H9 (cell line): ENCODE measurements around the gene DIAPH2. TPM values are rescaled to one million over a fixed set of nuclear protein-coding genes. Genes with fewer than 3 reads are reported as not detected.

Source experiments
- DNase-seq: peaks from one replicate; pipeline ENCODE4 v3.0.0-alpha.2; 2017
- H2AFZ ChIP-seq: one replicate; pipeline ENCODE4 v1.6.1; 2013; ENCODE audit warnings: mild to moderate bottlenecking, low read length, control low read depth, moderate library complexity
- H2AK5ac ChIP-seq: 2 replicates; pipeline ENCODE4 v1.6.1; 2013; ENCODE audit warnings: low read length, control low read depth, mixed read lengths; ENCODE audit not compliant: insufficient read length
- H2BK120ac ChIP-seq: one replicate; pipeline ENCODE4 v1.6.1; 2013; ENCODE audit warnings: low read depth, mild to moderate bottlenecking, low read length, control low read depth, inconsistent platforms; ENCODE audit not compliant: poor library complexity, severe bottlenecking
- H2BK12ac ChIP-seq: 2 replicates; pipeline ENCODE4 v1.6.1; 2013; ENCODE audit warnings: low read length, control low read depth, mixed read lengths, low read depth; ENCODE audit not compliant: insufficient read length
- H2BK15ac ChIP-seq: 2 replicates; pipeline ENCODE4 v1.6.1; 2013; ENCODE audit warnings: low read depth, low read length, control low read depth
- H2BK20ac ChIP-seq: one replicate; pipeline ENCODE4 v1.6.1; 2013; ENCODE audit warnings: low read depth, mild to moderate bottlenecking, low read length, control low read depth, inconsistent platforms; ENCODE audit not compliant: poor library complexity, severe bottlenecking
- H2BK5ac ChIP-seq: 2 replicates; pipeline ENCODE4 v1.6.1; 2013; ENCODE audit warnings: low read length, control low read depth, mixed read lengths; ENCODE audit not compliant: insufficient read length
- H3K14ac ChIP-seq: 2 replicates; pipeline ENCODE4 v1.6.1; 2013; ENCODE audit warnings: low read length, control low read depth; ENCODE audit not compliant: insufficient read depth
- H3K18ac ChIP-seq: 2 replicates; pipeline ENCODE4 v1.6.1; 2013; ENCODE audit warnings: low read depth, mild to moderate bottlenecking, mixed read lengths, low read length, control low read depth; ENCODE audit not compliant: insufficient read length
- H3K23ac ChIP-seq: 2 replicates; pipeline ENCODE4 v1.6.1; 2013; ENCODE audit warnings: low read length, control low read depth, mixed read lengths, low read depth; ENCODE audit not compliant: insufficient read length
- H3K23me2 ChIP-seq: 2 replicates; pipeline ENCODE4 v1.6.1; 2013; ENCODE audit warnings: low read depth, mild to moderate bottlenecking, mixed read lengths, low read length, control low read depth; ENCODE audit not compliant: insufficient read length, poor library complexity, severe bottlenecking
- H3K27ac ChIP-seq: 2 replicates; pipeline ENCODE4 v1.5.1; 2013; ENCODE audit warnings: low read length, control low read depth, mixed read lengths, low read depth; ENCODE audit not compliant: insufficient read length
- H3K27me3 ChIP-seq: 2 replicates; pipeline ENCODE4 v1.6.1; 2013; ENCODE audit warnings: low read length, control low read depth, inconsistent platforms; ENCODE audit not compliant: insufficient read depth
- H3K4ac ChIP-seq: 2 replicates; pipeline ENCODE4 v1.6.1; 2013; ENCODE audit warnings: low read depth, mild to moderate bottlenecking, control low read depth, inconsistent platforms, low read length, moderate library complexity
- H3K4me1 ChIP-seq: 2 replicates; pipeline ENCODE4 v1.6.1; 2013; ENCODE audit warnings: low read length, control low read depth, inconsistent platforms; ENCODE audit not compliant: insufficient read depth
- H3K4me2 ChIP-seq: 2 replicates; pipeline ENCODE4 v1.6.1; 2013; ENCODE audit warnings: low read length, control low read depth, mixed read lengths; ENCODE audit not compliant: insufficient read length, insufficient read depth
- H3K56ac ChIP-seq: 2 replicates; pipeline ENCODE4 v1.6.1; 2013; ENCODE audit warnings: low read depth, mild to moderate bottlenecking, mixed read lengths, low read length, control low read depth; ENCODE audit not compliant: insufficient read length
- H3K79me1 ChIP-seq: 2 replicates; pipeline ENCODE4 v1.6.1; 2013; ENCODE audit warnings: low read depth, mild to moderate bottlenecking, moderate library complexity, low read length, control low read depth, inconsistent platforms; ENCODE audit not compliant: insufficient read depth, poor library complexity, severe bottlenecking
- H3K79me2 ChIP-seq: 2 replicates; pipeline ENCODE4 v1.6.1; 2013; ENCODE audit warnings: low read length, control low read depth, inconsistent platforms; ENCODE audit not compliant: insufficient read depth
- H3K9ac ChIP-seq: 2 replicates; pipeline ENCODE4 v1.6.1; 2013; ENCODE audit warnings: low read length, control low read depth, mixed read lengths; ENCODE audit not compliant: insufficient read length; ENCODE audit errors: extremely low read depth
- H3K9me3 ChIP-seq: one replicate; pipeline ENCODE4 v1.6.1; 2013; ENCODE audit warnings: low read depth, low read length, inconsistent platforms; ENCODE audit not compliant: control insufficient read depth
- H3T11ph ChIP-seq: one replicate; pipeline ENCODE4 v1.6.1; 2013; ENCODE audit warnings: mild to moderate bottlenecking, low read length, control low read depth, inconsistent platforms
- H4K20me1 ChIP-seq: one replicate; pipeline ENCODE4 v1.6.1; 2013; ENCODE audit not compliant: control insufficient read depth, insufficient read length, insufficient read depth
- H4K5ac ChIP-seq: 2 replicates; pipeline ENCODE4 v1.6.1; 2013; ENCODE audit warnings: low read depth, mild to moderate bottlenecking, mixed read lengths, low read length, control low read depth; ENCODE audit not compliant: insufficient read length
- H4K8ac ChIP-seq: replicated peaks from 2 replicates; pipeline ENCODE4 v1.6.1; 2013; ENCODE audit warnings: low read length, control low read depth, mixed read lengths, low read depth; ENCODE audit not compliant: insufficient read length
- H4K91ac ChIP-seq: 2 replicates; pipeline ENCODE4 v1.6.1; 2013; ENCODE audit warnings: low read depth, mild to moderate bottlenecking, moderate library complexity, mixed read lengths, low read length, control low read depth; ENCODE audit not compliant: insufficient read length
- H3K27ac Mint-ChIP-seq, 3 experiments: 2 replicates in 2 of 3; 3 replicates in 1 of 3; pipeline ENCODE4 v1.8.0; 2020 to 2021; ENCODE audit warnings: mixed read lengths in 3 of 3, mild to moderate bottlenecking in 1 of 3, moderate library complexity in 1 of 3
- H3K27me3 Mint-ChIP-seq: 2 replicates; pipeline ENCODE4 v1.8.0; 2021; ENCODE audit warnings: low read depth, mild to moderate bottlenecking, moderate library complexity, mixed read lengths
- H3K36me3 Mint-ChIP-seq, 3 experiments: 2 replicates in 2 of 3; 3 replicates in 1 of 3; pipeline ENCODE4 v1.8.0; 2020 to 2021; ENCODE audit warnings: low read depth in 3 of 3, mixed read lengths in 3 of 3; ENCODE audit not compliant: insufficient read depth in 1 of 3
- H3K4me1 Mint-ChIP-seq, 2 experiments: 2 replicates each; pipeline ENCODE4 v1.8.0; 2020; ENCODE audit warnings: mixed read lengths in 2 of 2
- H3K4me3 Mint-ChIP-seq, 2 experiments: 2 replicates in 1 of 2; 3 replicates in 1 of 2; pipeline ENCODE4 v1.8.0; 2020 to 2021; ENCODE audit warnings: mild to moderate bottlenecking in 2 of 2, mixed read lengths in 2 of 2, moderate library complexity in 1 of 2
- H3K9me3 Mint-ChIP-seq, 2 experiments: 2 replicates in 1 of 2; 3 replicates in 1 of 2; pipeline ENCODE4 v1.8.0; 2020; ENCODE audit warnings: mild to moderate bottlenecking in 2 of 2, mixed read lengths in 2 of 2, moderate library complexity in 1 of 2
- WGBS: extraction: QIAGEN DNeasy Blood & Tissue Kit; methylation state at CpG from one replicate; pipeline ENCODE4 v1.1.7; 2013; ENCODE audit warnings: missing lambda C conversion rate, low lambda C conversion rate, mixed read lengths; ENCODE audit not compliant: insufficient read length; ENCODE audit errors: extremely low coverage; 5-methylcytosine and 5-hydroxymethylcytosine counted together
- total RNA-seq: library from RNA; stranded (reverse); gene quantifications from 2 replicates; pipeline ENCODE4 v1.2.1, GENCODE V29; 2021
- TF ChIP-seq, protein P1 (sequence below): fragments of 200-600 bp; sonication (generic); conservative IDR thresholded peaks from 3 replicates; pipeline ENCODE4 v1.8.0; 2021; ENCODE audit warnings: antibody characterized with exemption, mild to moderate bottlenecking

Gene DIAPH2
- total RNA-seq, 1 experiment from 2014 or later = 45.4 TPM

DNA sequence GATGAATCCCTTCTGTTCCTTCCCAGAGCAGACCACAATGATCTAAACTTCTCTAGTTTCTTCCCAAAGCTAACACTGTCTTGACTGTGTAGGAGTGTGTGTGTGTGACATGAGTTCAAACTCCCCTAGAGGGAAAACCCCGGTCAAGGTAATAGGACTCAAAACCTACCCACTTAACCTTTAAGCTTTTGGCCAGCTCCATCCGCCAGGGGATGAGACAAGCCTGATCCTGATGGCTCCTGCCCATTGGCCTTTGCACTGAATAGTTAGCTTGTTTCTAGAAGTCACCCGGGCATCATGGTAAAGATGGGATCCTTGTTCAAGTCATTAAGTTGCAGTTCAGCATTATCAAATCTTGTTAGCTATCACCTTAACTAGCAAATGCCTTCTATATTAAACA is 937.5 kb downstream of the DIAPH2 start:
- H3K4me1 ChIP-seq = no peaks in the 10 kb centered on the region
- H3T11ph ChIP-seq = no peak overlapping the region
- H4K8ac ChIP-seq = no peak overlapping the region
- TF ChIP-seq, protein P1, sequence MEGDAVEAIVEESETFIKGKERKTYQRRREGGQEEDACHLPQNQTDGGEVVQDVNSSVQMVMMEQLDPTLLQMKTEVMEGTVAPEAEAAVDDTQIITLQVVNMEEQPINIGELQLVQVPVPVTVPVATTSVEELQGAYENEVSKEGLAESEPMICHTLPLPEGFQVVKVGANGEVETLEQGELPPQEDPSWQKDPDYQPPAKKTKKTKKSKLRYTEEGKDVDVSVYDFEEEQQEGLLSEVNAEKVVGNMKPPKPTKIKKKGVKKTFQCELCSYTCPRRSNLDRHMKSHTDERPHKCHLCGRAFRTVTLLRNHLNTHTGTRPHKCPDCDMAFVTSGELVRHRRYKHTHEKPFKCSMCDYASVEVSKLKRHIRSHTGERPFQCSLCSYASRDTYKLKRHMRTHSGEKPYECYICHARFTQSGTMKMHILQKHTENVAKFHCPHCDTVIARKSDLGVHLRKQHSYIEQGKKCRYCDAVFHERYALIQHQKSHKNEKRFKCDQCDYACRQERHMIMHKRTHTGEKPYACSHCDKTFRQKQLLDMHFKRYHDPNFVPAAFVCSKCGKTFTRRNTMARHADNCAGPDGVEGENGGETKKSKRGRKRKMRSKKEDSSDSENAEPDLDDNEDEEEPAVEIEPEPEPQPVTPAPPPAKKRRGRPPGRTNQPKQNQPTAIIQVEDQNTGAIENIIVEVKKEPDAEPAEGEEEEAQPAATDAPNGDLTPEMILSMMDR = no peak
- Mint-ChIP-seq H3K27me3 (no peaks in the 10 kb centered on the region), H3K4me3 (no peak overlapping the region), H3K9me3 (peaks cover 3 to 6% of the 10 kb centered on the region in 2 experiments; a peak in 2 of 5 replicates), H3K4me1 (0 out of 4 replicates have a peak, but pooled peaks cover 0 to 4% of the 10 kb centered on the region in 2 experiments), H3K27ac (no peak overlapping the region), H3K36me3 (peaks cover 0 to 6% (median 2%) of the 10 kb centered on the region in 3 experiments; a peak in 3 of 7 replicates)
- H3K79me2 ChIP-seq = no peaks in the 10 kb centered on the region
- H3K4ac ChIP-seq = no peak overlapping the region
- H2BK15ac ChIP-seq = no peak overlapping the region
- H3K9ac ChIP-seq = no peak overlapping the region
- H3K14ac ChIP-seq = no peak overlapping the region
- no peak overlapping the region for H2BK120ac ChIP-seq
- no peak overlapping the region for H4K5ac ChIP-seq
- no peak overlapping the region for H4K91ac ChIP-seq
- no peak for DNase-seq
- H3K27ac ChIP-seq = no peak overlapping the region
- no peak overlapping the region for H2BK12ac ChIP-seq
- H4K20me1 ChIP-seq = no peaks in the 10 kb centered on the region
- H3K23ac ChIP-seq = no peak overlapping the region
- H2AFZ ChIP-seq = no peak overlapping the region
- H3K9me3 ChIP-seq = no peaks in the 10 kb centered on the region
- H3K79me1 ChIP-seq = no peaks in the 10 kb centered on the region
- WGBS = no CpG with 5 or more reads among the region's 3 CpGs
- H2BK20ac ChIP-seq = no peak overlapping the region
- no peak overlapping the region for H2AK5ac ChIP-seq
- no peaks in the 10 kb centered on the region for H3K23me2 ChIP-seq
- H3K56ac ChIP-seq = no peak overlapping the region
- H2BK5ac ChIP-seq = no peak overlapping the region
- no peak overlapping the region for H3K18ac ChIP-seq
- H3K4me2 ChIP-seq = no peak overlapping the region
- H3K27me3 ChIP-seq = no peaks in the 10 kb centered on the region
